ENCODE measurements around the gene AKAP6. TPM values are rescaled to one million over a fixed set of nuclear protein-coding genes. Genes with fewer than 3 reads are reported as not detected.
"Not testable (repeated sequence)": the region's sequence is repeated elsewhere in the genome, so short reads cannot be mapped to it uniquely, and the experiment has no call there.

AKAP6 gene
- total and polyA plus RNA-seq, 2 experiments from 2014 or later = 0.38 to 0.42 TPM

DNA sequence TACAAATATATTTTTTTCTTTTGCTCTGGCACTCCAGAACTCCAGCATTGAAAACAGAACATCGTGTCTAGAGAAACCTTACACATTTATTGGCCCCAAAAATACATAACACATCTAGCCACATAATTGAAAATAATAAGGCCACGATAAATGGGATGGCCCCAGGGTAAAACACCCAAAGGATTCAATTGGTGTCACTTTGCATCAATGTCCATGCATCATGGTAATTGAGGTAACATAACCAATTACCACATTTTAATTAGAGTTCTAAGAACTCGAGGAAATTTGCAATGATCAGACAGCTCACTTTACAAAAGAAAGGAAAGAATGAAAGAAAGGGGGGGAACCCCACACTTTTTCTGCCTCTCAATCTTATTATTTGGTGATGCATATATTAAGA is 457.8 kb downstream of the AKAP6 start (continued):
- TF ChIP-seq, protein P1, sequence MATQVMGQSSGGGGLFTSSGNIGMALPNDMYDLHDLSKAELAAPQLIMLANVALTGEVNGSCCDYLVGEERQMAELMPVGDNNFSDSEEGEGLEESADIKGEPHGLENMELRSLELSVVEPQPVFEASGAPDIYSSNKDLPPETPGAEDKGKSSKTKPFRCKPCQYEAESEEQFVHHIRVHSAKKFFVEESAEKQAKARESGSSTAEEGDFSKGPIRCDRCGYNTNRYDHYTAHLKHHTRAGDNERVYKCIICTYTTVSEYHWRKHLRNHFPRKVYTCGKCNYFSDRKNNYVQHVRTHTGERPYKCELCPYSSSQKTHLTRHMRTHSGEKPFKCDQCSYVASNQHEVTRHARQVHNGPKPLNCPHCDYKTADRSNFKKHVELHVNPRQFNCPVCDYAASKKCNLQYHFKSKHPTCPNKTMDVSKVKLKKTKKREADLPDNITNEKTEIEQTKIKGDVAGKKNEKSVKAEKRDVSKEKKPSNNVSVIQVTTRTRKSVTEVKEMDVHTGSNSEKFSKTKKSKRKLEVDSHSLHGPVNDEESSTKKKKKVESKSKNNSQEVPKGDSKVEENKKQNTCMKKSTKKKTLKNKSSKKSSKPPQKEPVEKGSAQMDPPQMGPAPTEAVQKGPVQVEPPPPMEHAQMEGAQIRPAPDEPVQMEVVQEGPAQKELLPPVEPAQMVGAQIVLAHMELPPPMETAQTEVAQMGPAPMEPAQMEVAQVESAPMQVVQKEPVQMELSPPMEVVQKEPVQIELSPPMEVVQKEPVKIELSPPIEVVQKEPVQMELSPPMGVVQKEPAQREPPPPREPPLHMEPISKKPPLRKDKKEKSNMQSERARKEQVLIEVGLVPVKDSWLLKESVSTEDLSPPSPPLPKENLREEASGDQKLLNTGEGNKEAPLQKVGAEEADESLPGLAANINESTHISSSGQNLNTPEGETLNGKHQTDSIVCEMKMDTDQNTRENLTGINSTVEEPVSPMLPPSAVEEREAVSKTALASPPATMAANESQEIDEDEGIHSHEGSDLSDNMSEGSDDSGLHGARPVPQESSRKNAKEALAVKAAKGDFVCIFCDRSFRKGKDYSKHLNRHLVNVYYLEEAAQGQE (IDR thresholded peaks at IDR 0.05; ENCODE audit: unreplicated experiment) = no peak
- TF ChIP-seq, protein P2, sequence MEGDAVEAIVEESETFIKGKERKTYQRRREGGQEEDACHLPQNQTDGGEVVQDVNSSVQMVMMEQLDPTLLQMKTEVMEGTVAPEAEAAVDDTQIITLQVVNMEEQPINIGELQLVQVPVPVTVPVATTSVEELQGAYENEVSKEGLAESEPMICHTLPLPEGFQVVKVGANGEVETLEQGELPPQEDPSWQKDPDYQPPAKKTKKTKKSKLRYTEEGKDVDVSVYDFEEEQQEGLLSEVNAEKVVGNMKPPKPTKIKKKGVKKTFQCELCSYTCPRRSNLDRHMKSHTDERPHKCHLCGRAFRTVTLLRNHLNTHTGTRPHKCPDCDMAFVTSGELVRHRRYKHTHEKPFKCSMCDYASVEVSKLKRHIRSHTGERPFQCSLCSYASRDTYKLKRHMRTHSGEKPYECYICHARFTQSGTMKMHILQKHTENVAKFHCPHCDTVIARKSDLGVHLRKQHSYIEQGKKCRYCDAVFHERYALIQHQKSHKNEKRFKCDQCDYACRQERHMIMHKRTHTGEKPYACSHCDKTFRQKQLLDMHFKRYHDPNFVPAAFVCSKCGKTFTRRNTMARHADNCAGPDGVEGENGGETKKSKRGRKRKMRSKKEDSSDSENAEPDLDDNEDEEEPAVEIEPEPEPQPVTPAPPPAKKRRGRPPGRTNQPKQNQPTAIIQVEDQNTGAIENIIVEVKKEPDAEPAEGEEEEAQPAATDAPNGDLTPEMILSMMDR (conservative IDR thresholded peaks at IDR 0.05; ENCODE audit: low read depth in 2 of 2) = no peak
- TF ChIP-seq NANOG (IDR thresholded peaks at IDR 0.05; ENCODE audit: borderline replicate concordance) = no peak

DNA sequence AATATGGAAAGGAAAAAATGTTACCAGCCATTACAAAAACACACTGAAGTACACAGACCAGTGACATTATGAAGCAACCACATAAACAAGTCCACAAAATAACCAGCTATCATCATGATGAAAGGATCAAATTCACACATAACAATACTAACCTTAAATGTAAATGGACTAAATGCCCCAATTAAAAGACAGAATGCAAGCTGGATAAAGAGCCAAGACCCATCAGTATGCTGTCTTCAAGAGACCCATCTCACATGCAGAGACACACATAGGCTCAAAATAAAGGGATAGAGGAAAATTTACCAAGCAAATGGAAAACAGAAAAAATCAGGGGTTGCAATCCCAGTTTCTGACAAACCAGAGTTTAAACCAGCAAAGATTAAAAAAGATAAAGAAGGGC is 463.9 kb downstream of the AKAP6 start:
- Mint-ChIP-seq H3K9me3 (peaks cover 63% of the 10 kb centered on the region), H3K36me3 (ENCODE audit: low read depth) (peaks cover 18% of the 10 kb centered on the region; the same call in 2 of the 3 replicates)
- not testable (repeated sequence) for H3K4me1 ChIP-seq (ENCODE audit: insufficient read depth); DNase-seq (ENCODE audit: low spot score); H3K4me3 ChIP-seq; H2AFZ ChIP-seq; H3K4me2 ChIP-seq; H3K27ac ChIP-seq (ENCODE audit: low read depth); H3F3A ChIP-seq (replicated peaks; ENCODE audit: low read depth); H3K27me3 ChIP-seq (ENCODE audit: insufficient read depth); H3K27ac Mint-ChIP-seq; H3K9me2 ChIP-seq (ENCODE audit: insufficient read depth); H3K36me3 ChIP-seq (ENCODE audit: insufficient read depth); H3K4me1 Mint-ChIP-seq; H3K27me3 Mint-ChIP-seq (ENCODE audit: insufficient read depth, low read depth, poor library complexity); ATAC-seq; H3K4me3 Mint-ChIP-seq; H3K79me2 ChIP-seq (replicated peaks; ENCODE audit: insufficient read depth); H4K20me1 ChIP-seq (replicated peaks; ENCODE audit: insufficient read depth)

DNA sequence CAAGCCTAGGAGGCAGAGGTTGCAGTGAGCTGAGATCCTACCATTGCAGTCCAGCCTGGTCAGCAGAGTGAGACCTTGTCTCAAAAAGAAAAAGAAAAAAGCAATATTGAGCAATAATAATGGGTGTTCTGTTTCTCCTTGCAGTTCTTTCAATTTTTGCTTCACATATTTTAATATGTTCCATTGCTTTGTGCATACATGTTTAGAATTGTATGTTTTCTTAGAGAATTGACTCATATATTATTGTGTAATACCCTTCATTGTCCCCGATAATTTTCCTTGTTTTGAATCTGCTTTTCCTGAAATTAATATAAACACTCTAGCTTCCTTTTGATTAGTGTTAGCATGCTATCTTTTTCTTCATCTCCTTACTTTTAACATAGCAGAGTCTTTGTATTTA is 471.2 kb downstream of the AKAP6 start:
- Histone ChIP-seq H3K4me2 (no peak overlapping the region), H4K20me1 (replicated peaks; ENCODE audit: insufficient read depth) (no peaks in the 10 kb centered on the region), H3F3A (replicated peaks; ENCODE audit: low read depth) (no peaks in the 10 kb centered on the region), H3K4me1 (ENCODE audit: insufficient read depth) (no peaks in the 10 kb centered on the region), H2AFZ (no peak overlapping the region), H3K9me2 (ENCODE audit: insufficient read depth) (no peaks in the 10 kb centered on the region), H3K27ac (ENCODE audit: low read depth) (no peak overlapping the region), H3K36me3 (ENCODE audit: insufficient read depth) (peaks cover 18% of the 10 kb centered on the region; the same call in 1 of the 2 replicates), H3K79me2 (replicated peaks; ENCODE audit: insufficient read depth) (no peaks in the 10 kb centered on the region), H3K27me3 (ENCODE audit: insufficient read depth) (no peaks in the 10 kb centered on the region), H3K4me3 (no peak overlapping the region)
- H3K9me3 Mint-ChIP-seq = peaks cover 68% of the 10 kb centered on the region
- H3K27me3 Mint-ChIP-seq (ENCODE audit: insufficient read depth, low read depth, poor library complexity) = no peaks in the 10 kb centered on the region
- ATAC-seq (no peak), DNase-seq (ENCODE audit: low spot score) (no peak)
- peaks cover 40% of the 10 kb centered on the region; the same call in 2 of the 3 replicates for H3K36me3 Mint-ChIP-seq (ENCODE audit: low read depth)
- no peak overlapping the region for H3K4me3 Mint-ChIP-seq
- no peaks in the 10 kb centered on the region for H3K4me1 Mint-ChIP-seq
- H3K27ac Mint-ChIP-seq = no peak overlapping the region
- TF ChIP-seq ZNF114 (CRISPR knock-in tag; IDR thresholded peaks at IDR 0.05) (no peak), STAT1 (IDR thresholded peaks at IDR 0.05; ENCODE audit: unreplicated experiment) (no peak), EZH2 (IDR thresholded peaks at IDR 0.05; ENCODE audit: low read depth, unreplicated experiment) (no peak), CREB1 (CRISPR knock-in tag; IDR thresholded peaks at IDR 0.05; ENCODE audit: low read depth) (no peak), NANOG (IDR thresholded peaks at IDR 0.05; ENCODE audit: borderline replicate concordance) (no peak)
- TF ChIP-seq, protein P3, sequence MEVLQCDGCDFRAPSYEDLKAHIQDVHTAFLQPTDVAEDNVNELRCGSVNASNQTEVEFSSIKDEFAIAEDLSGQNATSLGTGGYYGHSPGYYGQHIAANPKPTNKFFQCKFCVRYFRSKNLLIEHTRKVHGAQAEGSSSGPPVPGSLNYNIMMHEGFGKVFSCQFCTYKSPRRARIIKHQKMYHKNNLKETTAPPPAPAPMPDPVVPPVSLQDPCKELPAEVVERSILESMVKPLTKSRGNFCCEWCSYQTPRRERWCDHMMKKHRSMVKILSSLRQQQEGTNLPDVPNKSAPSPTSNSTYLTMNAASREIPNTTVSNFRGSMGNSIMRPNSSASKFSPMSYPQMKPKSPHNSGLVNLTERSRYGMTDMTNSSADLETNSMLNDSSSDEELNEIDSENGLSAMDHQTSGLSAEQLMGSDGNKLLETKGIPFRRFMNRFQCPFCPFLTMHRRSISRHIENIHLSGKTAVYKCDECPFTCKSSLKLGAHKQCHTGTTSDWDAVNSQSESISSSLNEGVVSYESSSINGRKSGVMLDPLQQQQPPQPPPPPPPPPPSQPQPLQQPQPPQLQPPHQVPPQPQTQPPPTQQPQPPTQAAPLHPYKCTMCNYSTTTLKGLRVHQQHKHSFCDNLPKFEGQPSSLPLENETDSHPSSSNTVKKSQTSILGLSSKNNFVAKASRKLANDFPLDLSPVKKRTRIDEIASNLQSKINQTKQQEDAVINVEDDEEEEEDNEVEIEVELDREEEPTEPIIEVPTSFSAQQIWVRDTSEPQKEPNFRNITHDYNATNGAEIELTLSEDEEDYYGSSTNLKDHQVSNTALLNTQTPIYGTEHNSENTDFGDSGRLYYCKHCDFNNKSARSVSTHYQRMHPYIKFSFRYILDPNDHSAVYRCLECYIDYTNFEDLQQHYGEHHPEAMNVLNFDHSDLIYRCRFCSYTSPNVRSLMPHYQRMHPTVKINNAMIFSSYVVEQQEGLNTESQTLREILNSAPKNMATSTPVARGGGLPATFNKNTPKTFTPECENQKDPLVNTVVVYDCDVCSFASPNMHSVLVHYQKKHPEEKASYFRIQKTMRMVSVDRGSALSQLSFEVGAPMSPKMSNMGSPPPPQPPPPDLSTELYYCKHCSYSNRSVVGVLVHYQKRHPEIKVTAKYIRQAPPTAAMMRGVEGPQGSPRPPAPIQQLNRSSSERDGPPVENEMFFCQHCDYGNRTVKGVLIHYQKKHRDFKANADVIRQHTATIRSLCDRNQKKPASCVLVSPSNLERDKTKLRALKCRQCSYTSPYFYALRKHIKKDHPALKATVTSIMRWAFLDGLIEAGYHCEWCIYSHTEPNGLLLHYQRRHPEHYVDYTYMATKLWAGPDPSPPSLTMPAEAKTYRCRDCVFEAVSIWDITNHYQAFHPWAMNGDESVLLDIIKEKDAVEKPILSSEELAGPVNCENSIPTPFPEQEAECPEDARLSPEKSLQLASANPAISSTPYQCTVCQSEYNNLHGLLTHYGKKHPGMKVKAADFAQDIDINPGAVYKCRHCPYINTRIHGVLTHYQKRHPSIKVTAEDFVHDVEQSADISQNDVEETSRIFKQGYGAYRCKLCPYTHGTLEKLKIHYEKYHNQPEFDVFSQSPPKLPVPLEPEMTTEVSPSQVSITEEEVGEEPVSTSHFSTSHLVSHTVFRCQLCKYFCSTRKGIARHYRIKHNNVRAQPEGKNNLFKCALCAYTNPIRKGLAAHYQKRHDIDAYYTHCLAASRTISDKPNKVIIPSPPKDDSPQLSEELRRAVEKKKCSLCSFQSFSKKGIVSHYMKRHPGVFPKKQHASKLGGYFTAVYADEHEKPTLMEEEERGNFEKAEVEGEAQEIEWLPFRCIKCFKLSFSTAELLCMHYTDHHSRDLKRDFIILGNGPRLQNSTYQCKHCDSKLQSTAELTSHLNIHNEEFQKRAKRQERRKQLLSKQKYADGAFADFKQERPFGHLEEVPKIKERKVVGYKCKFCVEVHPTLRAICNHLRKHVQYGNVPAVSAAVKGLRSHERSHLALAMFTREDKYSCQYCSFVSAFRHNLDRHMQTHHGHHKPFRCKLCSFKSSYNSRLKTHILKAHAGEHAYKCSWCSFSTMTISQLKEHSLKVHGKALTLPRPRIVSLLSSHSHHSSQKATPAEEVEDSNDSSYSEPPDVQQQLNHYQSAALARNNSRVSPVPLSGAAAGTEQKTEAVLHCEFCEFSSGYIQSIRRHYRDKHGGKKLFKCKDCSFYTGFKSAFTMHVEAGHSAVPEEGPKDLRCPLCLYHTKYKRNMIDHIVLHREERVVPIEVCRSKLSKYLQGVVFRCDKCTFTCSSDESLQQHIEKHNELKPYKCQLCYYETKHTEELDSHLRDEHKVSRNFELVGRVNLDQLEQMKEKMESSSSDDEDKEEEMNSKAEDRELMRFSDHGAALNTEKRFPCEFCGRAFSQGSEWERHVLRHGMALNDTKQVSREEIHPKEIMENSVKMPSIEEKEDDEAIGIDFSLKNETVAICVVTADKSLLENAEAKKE (CRISPR knock-in tag; IDR thresholded peaks at IDR 0.05) = no peak

Measured in GM23338 (cell line).